ENCODE data around the gene CES4A.

The CES4A gene

DNA sequence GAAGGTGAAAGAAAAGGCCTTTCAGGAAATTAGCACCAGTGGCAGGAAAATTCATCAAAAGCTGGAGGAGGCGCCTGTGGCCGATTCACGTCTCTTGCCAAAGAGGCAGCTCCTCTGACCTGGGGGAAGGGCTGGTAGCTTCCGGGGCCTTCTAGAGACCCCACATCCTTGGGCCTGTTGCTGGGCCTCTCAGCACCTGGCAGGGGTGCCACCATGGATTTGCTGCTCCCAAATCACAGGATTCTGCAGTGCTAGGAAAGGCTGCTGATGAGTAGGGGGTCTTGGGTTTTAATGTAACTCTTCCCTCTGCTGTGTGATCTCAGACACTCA lies 29.0 kb downstream of the CES4A start:
- Mint-ChIP-seq H3K4me1 (ENCODE audit: low read depth) (peaks cover 14% of the 10 kb centered on the region), H3K4me3 (no peak overlapping the region), H3K27me3 (peaks cover 6% of the 10 kb centered on the region), H3K9me3 (no peaks in the 10 kb centered on the region), H3K27ac (no peak overlapping the region), H3K36me3 (ENCODE audit: low read depth) (no peaks in the 10 kb centered on the region)

DNA sequence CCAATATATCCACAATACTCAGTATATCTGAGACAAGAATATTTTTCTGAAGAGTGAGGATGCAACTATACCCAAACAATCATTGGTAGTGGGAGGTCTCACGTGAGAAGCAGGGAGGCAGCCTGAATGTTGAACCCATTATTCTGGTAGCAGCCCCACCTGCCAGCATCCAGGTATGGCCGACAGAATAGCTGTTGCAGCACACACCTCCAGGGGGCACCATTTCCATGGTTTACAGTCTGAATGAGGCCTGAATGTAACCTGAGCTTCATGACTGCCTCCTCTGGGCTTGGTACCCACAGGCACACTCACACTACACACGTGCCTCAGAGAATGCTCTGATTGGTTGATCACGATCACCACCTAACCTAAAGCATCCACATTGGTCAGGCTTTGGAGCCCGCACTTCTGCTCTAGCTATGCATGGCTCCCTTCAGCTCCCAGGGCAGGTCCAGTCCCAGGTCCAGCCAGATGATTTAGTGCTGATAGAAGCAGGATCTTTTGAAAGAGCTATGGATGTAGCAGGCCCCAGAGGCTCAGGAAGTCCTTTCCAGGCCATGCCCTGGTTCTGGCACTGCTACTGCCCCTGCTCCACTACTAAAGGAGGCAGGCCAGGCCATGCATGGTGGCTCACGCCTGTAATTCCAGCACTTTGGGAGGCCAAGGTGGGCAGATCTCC lies 29.6 kb downstream of the CES4A start:
- Mint-ChIP-seq H3K4me1 (ENCODE audit: low read depth) (peaks cover 14% of the 10 kb centered on the region), H3K27me3 (peaks cover 6% of the 10 kb centered on the region), H3K4me3 (no peak overlapping the region), H3K9me3 (no peaks in the 10 kb centered on the region), H3K27ac (no peak overlapping the region), H3K36me3 (ENCODE audit: low read depth) (no peaks in the 10 kb centered on the region)

DNA sequence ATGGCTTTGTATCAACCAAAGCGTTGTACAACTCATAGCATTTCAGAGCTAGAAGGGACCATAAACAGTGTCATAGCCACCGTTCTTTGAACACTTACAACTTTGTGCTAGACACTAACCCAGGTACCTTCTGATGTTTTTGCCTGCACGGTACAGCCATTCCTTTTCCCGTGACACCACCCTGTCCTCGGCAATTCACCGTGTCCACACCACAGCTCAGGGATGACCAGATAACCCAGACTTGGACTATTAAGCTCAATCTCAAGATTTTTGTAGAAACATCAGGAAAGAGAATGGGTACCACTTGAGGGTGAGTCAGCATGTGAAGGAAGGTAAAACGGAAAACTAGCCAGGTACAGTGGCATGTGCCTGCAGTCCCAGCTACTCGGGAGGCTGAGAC lies 30.8 kb downstream of the CES4A start:
- Mint-ChIP-seq H3K4me1 (ENCODE audit: low read depth) (peaks cover 10% of the 10 kb centered on the region), H3K9me3 (no peaks in the 10 kb centered on the region), H3K4me3 (no peak overlapping the region), H3K36me3 (ENCODE audit: low read depth) (no peaks in the 10 kb centered on the region), H3K27ac (no peak overlapping the region), H3K27me3 (peaks cover 6% of the 10 kb centered on the region)

DNA sequence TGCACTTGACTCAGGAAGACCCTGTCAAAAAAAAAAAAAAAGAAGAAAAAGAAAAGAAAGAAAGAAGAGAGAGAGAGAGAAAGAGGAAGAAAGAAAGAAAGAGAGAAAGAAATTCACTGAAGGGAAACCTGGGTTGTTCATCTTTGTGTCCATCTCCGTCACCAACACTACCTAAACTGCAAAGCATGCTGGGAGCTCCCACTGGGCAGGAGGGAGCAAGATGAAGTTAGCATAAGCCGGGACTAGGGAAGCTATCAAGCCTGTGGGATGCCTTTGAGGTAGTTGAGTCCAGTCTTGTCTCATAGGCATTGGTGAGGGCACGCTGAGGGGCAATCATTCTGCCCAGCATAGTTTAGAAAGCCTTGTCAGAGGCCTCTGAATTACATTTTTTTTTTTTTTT lies 32.9 kb downstream of the CES4A start:
- H3K27ac Mint-ChIP-seq: no peak overlapping the region

DNA sequence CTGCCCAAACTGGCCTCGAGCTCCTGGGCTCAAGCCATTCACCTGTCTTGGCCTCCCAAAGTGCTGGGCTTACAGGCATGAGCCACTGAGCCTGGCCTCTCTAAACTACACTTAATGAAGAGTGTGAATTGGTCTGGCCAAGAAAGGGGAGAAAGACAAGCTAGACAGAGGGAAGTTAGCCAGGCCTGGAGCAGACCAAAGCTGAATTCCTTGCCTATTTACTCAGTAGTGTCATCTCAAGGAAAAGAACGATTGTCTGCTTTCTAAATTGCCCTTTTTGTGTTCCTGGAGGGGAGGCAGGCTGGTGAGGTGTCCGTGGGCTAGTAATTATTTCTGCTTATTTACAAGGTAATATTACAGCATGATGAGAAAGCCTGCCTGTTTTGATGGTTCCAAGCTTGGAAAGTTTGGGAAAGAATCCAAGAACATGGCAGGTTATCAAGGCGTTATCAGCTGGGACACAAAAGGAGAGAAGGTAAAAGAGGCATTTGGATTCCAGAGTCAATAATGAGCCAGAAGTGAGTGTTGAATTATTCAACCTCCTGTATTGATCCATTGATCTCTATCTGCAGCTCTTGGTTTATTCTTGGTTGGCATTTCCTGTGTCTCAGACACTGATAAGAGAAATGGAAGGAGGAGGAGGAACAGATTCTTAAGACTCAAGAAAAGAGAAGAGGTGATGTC lies 34.3 kb downstream of the CES4A start:
- Mint-ChIP-seq H3K9me3 (no peaks in the 10 kb centered on the region), H3K36me3 (ENCODE audit: low read depth) (no peaks in the 10 kb centered on the region), H3K27me3 (no peaks in the 10 kb centered on the region)

More for the DNA sequence above, 32.9 kb downstream of the CES4A start:
- Mint-ChIP-seq H3K9me3 (no peaks in the 10 kb centered on the region), H3K4me3 (no peak overlapping the region), H3K4me1 (ENCODE audit: low read depth) (no peaks in the 10 kb centered on the region), H3K27me3 (no peaks in the 10 kb centered on the region), H3K36me3 (ENCODE audit: low read depth) (no peaks in the 10 kb centered on the region)

DNA sequence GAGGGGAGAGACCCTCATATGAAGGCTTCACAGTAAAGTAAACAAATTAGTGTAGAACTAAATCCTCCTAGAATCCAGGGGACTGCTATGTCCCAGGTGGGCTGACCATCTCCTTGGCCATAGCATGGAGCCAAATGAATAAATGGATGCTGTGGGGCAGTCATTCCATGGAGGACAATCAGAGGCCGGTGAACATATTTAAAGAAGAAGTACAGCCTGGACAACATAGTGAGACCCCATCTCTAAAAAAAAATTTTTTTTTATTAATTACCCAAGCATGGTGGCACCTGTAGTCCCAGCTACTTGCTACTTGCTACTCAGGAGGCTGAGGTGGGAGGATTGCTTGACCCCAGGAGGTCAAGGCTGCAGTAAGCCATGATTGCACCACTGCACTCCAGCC lies 35.3 kb downstream of the CES4A start:
- no peak overlapping the region for H3K27ac Mint-ChIP-seq
- peaks cover 9% of the 10 kb centered on the region for H3K4me1 Mint-ChIP-seq (ENCODE audit: low read depth)
- no peaks in the 10 kb centered on the region for H3K27me3 Mint-ChIP-seq
- H3K36me3 Mint-ChIP-seq (ENCODE audit: low read depth): no peaks in the 10 kb centered on the region
- no peak overlapping the region for H3K4me3 Mint-ChIP-seq
- no peaks in the 10 kb centered on the region for H3K9me3 Mint-ChIP-seq

More for the DNA sequence above, 34.3 kb downstream of the CES4A start:
- no peak overlapping the region for H3K4me3 Mint-ChIP-seq
- no peak overlapping the region for H3K27ac Mint-ChIP-seq
- peaks cover 5% of the 10 kb centered on the region for H3K4me1 Mint-ChIP-seq (ENCODE audit: low read depth)

DNA sequence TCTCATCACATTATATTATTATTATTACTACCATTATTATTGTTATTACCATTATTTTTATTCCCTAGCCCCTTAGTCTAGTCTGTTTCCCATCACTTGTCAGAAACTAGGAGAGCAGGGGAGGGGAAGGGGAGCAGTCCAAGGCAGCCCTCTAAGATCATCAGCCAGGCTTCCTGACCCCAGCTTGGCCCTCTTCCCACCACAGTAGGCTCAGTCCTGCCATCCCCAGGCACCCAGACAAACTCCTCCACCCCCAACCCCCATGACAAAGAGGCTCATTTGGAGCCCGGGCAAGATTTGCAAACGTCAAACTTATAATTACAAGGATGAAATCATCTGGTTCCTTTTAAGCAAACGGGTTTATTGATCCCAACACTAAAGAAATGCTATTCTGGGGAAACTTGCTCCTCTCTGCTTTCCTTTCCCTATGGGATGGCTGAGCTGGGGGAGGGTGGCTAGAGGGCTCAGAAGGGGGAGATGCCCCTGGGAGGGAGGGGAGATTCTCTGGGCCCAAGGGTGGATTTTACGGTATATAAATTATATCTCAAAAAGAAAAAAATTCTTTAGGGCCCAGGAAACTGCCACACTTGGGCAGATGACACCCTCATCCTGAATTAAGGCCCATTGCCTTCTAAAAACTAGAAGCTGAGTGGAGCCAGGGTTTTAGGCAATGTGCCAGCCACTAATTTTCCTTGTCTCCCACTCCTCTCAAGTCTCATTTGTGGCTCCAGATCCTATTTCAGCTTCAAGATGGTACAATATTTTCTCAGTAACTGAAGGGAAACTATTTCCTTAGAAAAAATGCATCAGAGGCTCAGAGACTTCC lies 36.2 kb downstream of the CES4A start:
- no peak overlapping the region for H3K4me3 Mint-ChIP-seq
- H3K36me3 Mint-ChIP-seq (ENCODE audit: low read depth): no peaks in the 10 kb centered on the region
- no peak overlapping the region for H3K27ac Mint-ChIP-seq
- H3K27me3 Mint-ChIP-seq: no peaks in the 10 kb centered on the region
- peaks cover 9% of the 10 kb centered on the region for H3K4me1 Mint-ChIP-seq (ENCODE audit: low read depth)
- H3K9me3 Mint-ChIP-seq: no peaks in the 10 kb centered on the region

DNA sequence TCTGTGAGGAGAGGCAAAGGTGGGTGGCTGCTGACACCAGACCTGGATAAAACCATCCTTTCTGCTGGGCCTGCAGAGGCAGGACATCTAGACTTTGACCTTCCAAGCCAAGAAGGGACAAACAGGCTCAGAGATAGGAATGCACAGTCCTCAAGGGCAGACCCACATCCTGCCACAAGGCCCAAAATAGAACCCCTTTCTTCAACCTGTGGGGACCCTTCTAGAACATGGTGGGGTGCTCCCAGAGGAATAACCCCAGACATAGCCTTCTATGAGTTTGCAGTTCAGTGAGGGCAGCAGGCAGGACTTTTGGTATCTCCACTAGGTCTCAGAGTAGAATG lies 36.8 kb downstream of the CES4A start:
- Mint-ChIP-seq H3K4me3 (no peak overlapping the region), H3K9me3 (no peaks in the 10 kb centered on the region), H3K36me3 (ENCODE audit: low read depth) (peaks cover 4% of the 10 kb centered on the region), H3K4me1 (ENCODE audit: low read depth) (peaks cover 13% of the 10 kb centered on the region), H3K27ac (no peak overlapping the region), H3K27me3 (no peaks in the 10 kb centered on the region)

DNA sequence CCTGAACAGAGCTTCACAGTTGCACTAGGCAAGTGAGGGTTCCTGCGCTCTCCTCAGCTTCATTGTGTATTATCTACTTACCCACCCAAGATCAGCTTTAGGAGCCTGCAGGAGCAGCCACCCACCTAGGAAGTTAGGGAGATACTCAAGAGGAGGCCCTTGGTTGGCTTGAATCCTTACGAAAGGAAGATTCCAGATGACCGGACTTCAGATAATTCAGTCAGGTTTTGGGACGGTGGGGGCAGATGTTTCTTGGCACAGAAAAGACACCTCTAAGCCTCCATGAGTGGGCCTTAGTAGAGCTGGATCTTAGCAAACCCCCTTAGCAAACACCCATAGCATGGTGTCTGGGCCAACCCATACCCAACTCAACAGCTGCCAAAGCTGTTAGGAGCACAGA lies 38.2 kb downstream of the CES4A start:
- Mint-ChIP-seq H3K27me3 (no peaks in the 10 kb centered on the region), H3K4me1 (ENCODE audit: low read depth) (peaks cover 25% of the 10 kb centered on the region), H3K27ac (no peak overlapping the region), H3K4me3 (no peak overlapping the region), H3K36me3 (ENCODE audit: low read depth) (peaks cover 17% of the 10 kb centered on the region), H3K9me3 (no peaks in the 10 kb centered on the region)

DNA sequence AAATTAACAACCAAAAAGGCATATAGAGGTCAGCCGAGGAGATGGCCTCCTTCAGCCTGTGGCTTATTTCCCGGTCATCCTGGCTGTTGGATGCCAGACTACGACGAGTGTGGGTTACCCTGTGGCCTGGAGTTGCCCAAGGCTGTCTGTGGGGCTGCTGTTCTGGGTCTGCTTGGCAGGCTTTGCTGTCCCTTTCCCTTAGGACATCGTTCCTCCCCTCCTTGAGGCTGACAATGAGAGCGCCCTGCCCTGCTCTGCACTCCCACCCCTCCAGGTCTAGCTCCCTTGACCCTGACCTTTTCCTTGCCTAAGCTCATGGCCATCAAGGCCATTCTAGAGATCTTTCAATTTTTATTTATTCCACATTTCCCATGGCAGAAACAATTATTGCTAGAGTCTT lies 38.7 kb downstream of the CES4A start:
- H3K4me1 Mint-ChIP-seq (ENCODE audit: low read depth): peaks cover 30% of the 10 kb centered on the region
- H3K4me3 Mint-ChIP-seq: peak overlapping the region; percentile 45
- peaks cover 22% of the 10 kb centered on the region for H3K36me3 Mint-ChIP-seq (ENCODE audit: low read depth)
- H3K27ac Mint-ChIP-seq: peak overlapping the region; percentile 79
- H3K9me3 Mint-ChIP-seq: no peaks in the 10 kb centered on the region
- no peaks in the 10 kb centered on the region for H3K27me3 Mint-ChIP-seq

DNA sequence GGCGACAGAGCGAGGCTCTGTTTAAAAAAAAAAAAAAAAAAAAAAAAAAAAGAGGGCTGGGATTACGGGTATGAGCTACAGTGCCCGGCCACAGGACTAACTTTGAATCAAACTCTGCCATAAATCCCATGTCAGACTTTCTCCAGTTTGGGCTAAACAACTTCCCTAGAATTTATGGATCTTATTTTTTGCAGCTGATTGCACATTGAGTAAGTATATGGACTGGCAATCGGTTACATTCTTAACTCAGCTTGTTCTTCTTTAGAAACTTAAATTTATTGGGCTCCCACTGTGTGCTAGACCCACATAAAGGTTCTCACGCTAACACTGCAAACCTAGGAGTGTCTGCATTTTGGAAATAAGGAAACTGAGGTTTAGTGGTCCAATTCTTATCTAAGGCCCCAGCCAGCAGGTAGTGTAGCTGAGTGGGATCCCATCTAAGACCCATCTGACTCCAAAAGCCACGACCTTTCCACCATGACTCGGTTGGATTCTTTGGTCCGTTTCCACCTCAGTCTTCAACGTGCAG lies 39.8 kb downstream of the CES4A start:
- Mint-ChIP-seq H3K4me3 (peak overlapping the region; percentile 85), H3K9me3 (no peaks in the 10 kb centered on the region), H3K27me3 (no peaks in the 10 kb centered on the region), H3K36me3 (ENCODE audit: low read depth) (peaks cover 34% of the 10 kb centered on the region), H3K27ac (peak overlapping the region; percentile 93), H3K4me1 (ENCODE audit: low read depth) (peaks cover 40% of the 10 kb centered on the region)

DNA sequence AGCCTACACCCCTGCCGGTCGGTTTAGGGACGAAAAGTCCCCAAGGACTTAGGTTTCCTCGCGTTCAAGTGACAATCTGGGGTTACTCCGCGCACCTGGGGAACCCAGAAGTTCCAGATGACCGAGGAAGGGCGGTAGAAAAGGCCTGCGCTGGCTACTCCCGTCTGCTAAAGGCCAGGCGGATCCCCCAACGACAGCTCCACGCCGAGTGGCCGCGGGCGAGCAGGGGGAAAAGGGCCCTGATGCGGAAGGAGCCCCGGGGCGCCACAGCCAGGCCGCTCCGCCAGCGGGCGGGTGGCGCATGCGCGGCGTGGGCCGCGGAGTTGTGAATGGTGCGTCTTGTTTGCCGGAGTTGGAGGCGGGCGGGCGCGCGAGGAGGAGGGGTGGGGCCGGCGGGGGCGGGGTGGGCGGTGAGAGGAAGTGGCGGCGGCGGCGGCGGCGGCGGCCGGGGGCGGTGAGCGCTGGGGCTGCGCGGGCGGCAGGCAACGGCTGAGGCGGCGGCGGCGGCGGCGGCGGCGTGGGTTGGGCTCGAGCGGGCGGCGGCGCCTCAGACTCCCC lies 40.4 kb downstream of the CES4A start, which contains the start of gene CBFB:
Gene CBFB, plus strand, starts transcription at position 454 of the 558 bp plus-strand sequence. CDS start 259 bp downstream, outside the sequence.
- peak within 1 kb of the TSS; percentile 93 for H3K27ac Mint-ChIP-seq
- no peaks in the 10 kb centered on the region for H3K27me3 Mint-ChIP-seq
- peaks cover 34% of the 10 kb centered on the region for H3K36me3 Mint-ChIP-seq (ENCODE audit: low read depth)
- peak within 1 kb of the TSS; percentile 91 for H3K4me3 Mint-ChIP-seq
- H3K4me1 Mint-ChIP-seq (ENCODE audit: low read depth): peaks cover 44% of the 10 kb centered on the region
- H3K9me3 Mint-ChIP-seq: no peaks in the 10 kb centered on the region

DNA sequence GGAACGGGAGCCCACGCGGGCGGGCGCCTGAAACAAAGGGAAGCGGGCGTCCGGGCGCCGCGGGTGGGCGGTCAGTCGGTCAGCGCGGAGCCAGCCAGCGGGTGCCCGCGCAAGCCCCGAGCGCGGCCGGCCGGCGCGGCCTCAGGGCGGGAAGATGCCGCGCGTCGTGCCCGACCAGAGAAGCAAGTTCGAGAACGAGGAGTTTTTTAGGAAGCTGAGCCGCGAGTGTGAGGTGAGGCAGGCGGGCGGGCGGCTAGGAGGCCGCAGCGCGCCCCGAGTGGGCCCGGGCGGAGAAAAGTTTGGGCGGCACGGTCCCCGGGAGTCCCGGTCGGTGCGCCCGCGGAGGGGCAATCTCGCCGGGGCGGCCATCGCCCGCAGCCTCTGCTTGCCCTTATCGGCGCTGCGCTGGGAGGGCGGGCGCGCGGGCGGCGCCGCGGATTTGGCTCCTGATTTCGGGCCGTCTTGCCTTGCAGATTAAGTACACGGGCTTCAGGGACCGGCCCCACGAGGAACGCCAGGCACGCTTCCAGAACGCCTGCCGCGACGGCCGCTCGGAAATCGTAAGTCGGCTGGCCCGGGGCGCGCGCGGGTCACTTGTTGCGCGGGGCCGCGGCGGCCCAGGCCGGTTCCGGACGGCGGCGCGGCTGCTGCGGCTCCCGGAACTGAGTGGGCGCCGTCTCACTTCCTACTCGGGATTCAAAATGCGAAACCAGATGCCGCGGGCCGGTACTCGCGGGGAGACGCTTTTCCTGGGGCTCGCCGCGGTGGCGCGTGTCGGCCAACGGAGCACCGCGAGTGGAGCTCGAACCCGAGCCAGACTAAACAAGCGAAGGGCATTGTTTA lies 41.1 kb downstream of the CES4A start:
- Mint-ChIP-seq H3K4me1 (ENCODE audit: low read depth) (peaks cover 49% of the 10 kb centered on the region), H3K9me3 (no peaks in the 10 kb centered on the region), H3K27ac (peak overlapping the region; percentile 88), H3K4me3 (peak overlapping the region; percentile 91), H3K27me3 (no peaks in the 10 kb centered on the region), H3K36me3 (ENCODE audit: low read depth) (peaks cover 37% of the 10 kb centered on the region)
